Measurements from ENCODE around the gene ENO1.
"Not testable (repeated sequence)": the region's sequence is repeated elsewhere in the genome, so short reads cannot be mapped to it uniquely, and the experiment has no call there.

ENO1 gene

DNA sequence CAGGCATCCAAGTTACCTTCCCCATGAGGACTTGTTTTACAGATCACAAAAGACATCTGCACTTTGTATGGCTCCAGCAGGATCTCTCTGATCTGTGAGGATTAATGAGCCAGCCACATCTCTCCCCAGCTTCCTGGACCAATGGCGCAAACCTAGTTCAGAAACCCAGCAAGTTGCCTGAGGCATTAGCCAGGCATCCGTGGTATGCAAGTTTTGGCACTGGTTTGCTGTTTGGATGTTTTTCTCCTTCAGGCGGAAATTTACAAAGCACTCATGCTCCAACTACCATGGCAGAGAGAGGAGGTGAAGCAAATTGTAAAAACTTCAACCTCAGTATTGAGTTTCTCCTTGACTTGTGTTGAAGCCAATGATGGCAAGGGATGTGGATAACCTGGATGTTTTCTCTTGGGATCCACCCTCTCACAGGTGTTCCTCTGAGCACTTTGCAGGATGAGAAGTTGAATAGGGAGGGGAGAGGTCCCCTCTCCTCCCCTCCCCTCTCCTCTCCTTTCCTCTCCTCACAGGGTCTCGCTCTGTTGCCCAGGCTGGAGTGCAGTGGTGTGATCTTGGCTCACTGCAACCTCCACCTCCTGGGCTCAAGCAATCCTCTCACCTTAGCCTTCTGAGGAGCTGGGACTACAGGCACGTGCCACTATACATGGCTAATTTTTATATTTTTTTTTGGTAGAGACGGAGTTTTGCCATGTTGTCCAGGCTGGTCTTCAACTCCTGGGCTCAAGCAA, 25.6 kb upstream of the ENO1 start:
- peaks cover 0 to 4% of the 10 kb centered on the region in 2 donors for H3K9me3 Mint-ChIP-seq
- DNase-seq: no peak
- H3K27ac Mint-ChIP-seq: peak overlapping the region in 1 of 2 donors; percentile 50

DNA sequence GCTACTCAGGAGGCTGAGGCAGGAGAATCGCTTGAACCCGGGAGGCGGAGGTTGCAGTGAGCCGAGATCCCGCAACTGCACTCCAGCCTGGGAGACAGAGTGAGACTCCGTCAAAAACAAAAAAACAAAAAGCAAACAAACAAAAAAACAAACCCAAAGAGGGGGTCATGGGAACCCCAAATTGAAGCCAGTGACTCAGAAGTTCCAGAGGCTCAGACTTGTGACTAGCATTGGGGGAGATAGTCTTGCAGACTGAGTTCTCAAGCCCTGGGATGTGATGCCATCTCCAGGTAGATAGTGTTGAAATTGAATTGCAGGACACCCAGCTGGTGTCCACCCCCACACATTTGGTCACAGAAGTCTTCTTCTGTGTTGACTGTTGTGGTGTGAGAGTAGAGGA, 24.9 kb upstream of the ENO1 start:
- H3K27me3 Mint-ChIP-seq: no peaks in the 10 kb centered on the region
- H3K27ac Mint-ChIP-seq: peak overlapping the region in 1 of 2 donors; percentile 50
- H3K9me3 Mint-ChIP-seq: peaks cover 0 to 4% of the 10 kb centered on the region in 2 donors
- no peak for ATAC-seq
- peak in 1 of 2 donors; percentile 33 for DNase-seq
- H3K4me1 Mint-ChIP-seq: peaks cover 79% of the 10 kb centered on the region
- no peak overlapping the region for H3K4me3 Mint-ChIP-seq

More for the DNA sequence above, 25.6 kb upstream of the ENO1 start:
- Mint-ChIP-seq H3K4me3 (no peak overlapping the region), H3K27me3 (no peaks in the 10 kb centered on the region), H3K4me1 (peaks cover 75% of the 10 kb centered on the region)
- ATAC-seq: no peak

DNA sequence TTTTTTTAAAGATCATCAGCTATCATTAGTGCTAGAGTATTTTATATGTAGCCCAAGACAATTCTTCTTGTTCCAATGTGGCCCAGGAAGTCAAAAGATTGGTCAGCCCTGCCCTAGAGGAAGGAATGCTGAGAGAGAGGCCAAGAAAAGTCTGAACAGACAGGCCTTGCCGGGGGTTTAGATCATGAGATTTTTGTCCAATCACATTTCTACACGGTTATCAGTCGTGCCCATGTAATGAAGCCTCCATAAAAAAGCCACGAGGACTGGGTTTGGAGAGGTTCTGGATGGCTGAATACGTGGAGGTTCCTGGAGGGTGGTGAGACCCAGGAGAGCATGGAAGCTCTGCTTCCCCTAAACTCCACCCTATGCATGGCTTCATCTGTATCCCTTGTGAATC, 24.3 kb upstream of the ENO1 start:
- Mint-ChIP-seq H3K27me3 (no peaks in the 10 kb centered on the region), H3K27ac (peak overlapping the region in 1 of 2 donors; percentile 83), H3K9me3 (peaks cover 0 to 4% of the 10 kb centered on the region in 2 donors), H3K4me1 (peaks cover 72% of the 10 kb centered on the region), H3K4me3 (no peak overlapping the region)
- no peak for DNase-seq
- no peak for ATAC-seq

- Mint-ChIP-seq H3K27ac (peak overlapping the region; percentile 98 to 99), H3K4me1 (peaks cover 61% of the 10 kb centered on the region)
- not testable (repeated sequence) for H3K4me3 Mint-ChIP-seq, H3K9me3 Mint-ChIP-seq, ATAC-seq, H3K27me3 Mint-ChIP-seq
- DNase-seq: peak in 1 of 2 donors; percentile 29
Observed at GRCh38 chr1:8900684-8901083, 22.2 kb upstream of the ENO1 start.

GRCh38 chr1:8899046-8899445, 20.6 kb upstream of the ENO1 start:
- no peak for ATAC-seq
- DNase-seq: no peak
- H3K4me3 Mint-ChIP-seq: peak overlapping the region in 1 of 2 donors; percentile 72
- H3K27me3 Mint-ChIP-seq: no peaks in the 10 kb centered on the region
- peaks cover 0 to 4% of the 10 kb centered on the region in 2 donors for H3K9me3 Mint-ChIP-seq
- H3K4me1 Mint-ChIP-seq: peaks cover 50% of the 10 kb centered on the region
- peak overlapping the region; percentile 98 to 99 for H3K27ac Mint-ChIP-seq

DNA sequence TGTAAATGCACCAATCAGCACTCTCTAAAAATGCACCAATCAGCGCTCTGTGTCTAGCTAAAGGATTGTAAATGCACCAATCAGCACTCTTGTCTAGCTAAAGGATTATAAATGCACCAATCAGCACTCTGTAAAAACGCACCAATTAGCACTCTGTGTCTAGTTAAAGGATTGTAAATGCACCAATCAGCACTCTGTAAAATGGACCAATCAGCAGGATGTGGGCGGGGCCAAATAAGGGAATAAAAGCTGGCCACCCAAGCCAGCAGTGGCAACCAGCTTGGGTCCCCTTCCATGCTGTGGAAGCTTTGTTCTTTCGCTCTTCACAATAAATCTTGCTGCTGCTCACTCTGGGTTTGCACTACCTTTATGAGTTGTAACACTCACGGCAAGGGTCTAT, 19.9 kb upstream of the ENO1 start:
- DNase-seq, H3K9me3 Mint-ChIP-seq, ATAC-seq, H3K27me3 Mint-ChIP-seq: not testable (repeated sequence)
- Mint-ChIP-seq H3K27ac (peak overlapping the region in 1 of 2 donors; percentile 51), H3K4me3 (peak overlapping the region in 1 of 2 donors; percentile 14), H3K4me1 (peaks cover 43% of the 10 kb centered on the region)

GRCh38 chr1:8897505-8897904, 19.0 kb upstream of the ENO1 start:
- H3K9me3 Mint-ChIP-seq, H3K27ac Mint-ChIP-seq, H3K27me3 Mint-ChIP-seq, ATAC-seq, DNase-seq, H3K4me3 Mint-ChIP-seq: not testable (repeated sequence)
- H3K4me1 Mint-ChIP-seq: peaks cover 34% of the 10 kb centered on the region

DNA sequence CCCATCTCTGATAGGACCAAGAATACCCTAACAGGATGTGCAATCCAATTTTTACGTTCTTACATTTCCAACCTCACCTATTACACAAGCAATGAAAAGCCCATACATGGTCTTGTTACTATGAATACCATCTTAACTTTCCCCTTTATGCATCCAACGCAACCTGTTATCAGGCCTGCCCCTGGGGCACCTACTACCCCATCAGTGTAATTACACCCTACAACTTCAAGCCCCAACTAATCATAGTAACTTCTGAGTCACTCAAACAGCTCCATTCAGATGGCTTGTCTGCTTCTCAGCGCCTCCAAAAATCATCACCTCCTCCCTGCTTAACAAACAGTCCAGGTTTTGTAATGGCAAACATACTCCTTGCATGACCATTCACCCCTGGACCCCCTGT, 18.3 kb upstream of the ENO1 start:
- H3K4me3 Mint-ChIP-seq, H3K27ac Mint-ChIP-seq, ATAC-seq: not testable (repeated sequence)

GRCh38 chr1:8892026-8892425, 13.5 kb upstream of the ENO1 start:
- Mint-ChIP-seq H3K27me3 (no peaks in the 10 kb centered on the region), H3K4me3 (no peak overlapping the region), H3K9me3 (no peaks in the 10 kb centered on the region), H3K4me1 (peaks cover 6% of the 10 kb centered on the region), H3K27ac (no peak overlapping the region)
- ATAC-seq (no peak), DNase-seq (no peak)

More for the DNA sequence above, 18.3 kb upstream of the ENO1 start:
- H3K27me3 Mint-ChIP-seq, H3K9me3 Mint-ChIP-seq, DNase-seq: not testable (repeated sequence)
- H3K4me1 Mint-ChIP-seq: peaks cover 28% of the 10 kb centered on the region

DNA sequence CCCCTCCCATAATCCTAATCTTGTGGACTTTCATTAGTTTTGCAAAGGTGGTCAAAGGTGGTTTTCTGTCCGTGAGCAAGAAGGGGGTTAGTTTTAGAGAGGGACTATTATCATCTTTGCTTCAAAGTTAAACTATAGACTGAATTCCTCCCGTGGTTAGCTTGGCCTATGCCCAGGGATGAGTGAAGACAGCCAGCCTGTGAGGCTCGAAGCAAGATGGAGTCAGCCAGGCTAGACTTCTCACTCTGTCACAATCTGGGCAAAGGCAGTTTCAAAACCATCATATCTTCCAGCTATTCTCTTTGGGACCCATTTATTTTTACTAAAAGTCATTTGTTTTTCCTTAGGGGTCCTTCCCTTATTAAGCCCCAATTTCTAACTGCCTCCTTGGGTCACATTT, 12.9 kb upstream of the ENO1 start:
- no peak for DNase-seq
- ATAC-seq: no peak
- Mint-ChIP-seq H3K27me3 (no peaks in the 10 kb centered on the region), H3K4me3 (no peak overlapping the region), H3K4me1 (peaks cover 6% of the 10 kb centered on the region), H3K27ac (no peak overlapping the region), H3K9me3 (no peaks in the 10 kb centered on the region)

DNA sequence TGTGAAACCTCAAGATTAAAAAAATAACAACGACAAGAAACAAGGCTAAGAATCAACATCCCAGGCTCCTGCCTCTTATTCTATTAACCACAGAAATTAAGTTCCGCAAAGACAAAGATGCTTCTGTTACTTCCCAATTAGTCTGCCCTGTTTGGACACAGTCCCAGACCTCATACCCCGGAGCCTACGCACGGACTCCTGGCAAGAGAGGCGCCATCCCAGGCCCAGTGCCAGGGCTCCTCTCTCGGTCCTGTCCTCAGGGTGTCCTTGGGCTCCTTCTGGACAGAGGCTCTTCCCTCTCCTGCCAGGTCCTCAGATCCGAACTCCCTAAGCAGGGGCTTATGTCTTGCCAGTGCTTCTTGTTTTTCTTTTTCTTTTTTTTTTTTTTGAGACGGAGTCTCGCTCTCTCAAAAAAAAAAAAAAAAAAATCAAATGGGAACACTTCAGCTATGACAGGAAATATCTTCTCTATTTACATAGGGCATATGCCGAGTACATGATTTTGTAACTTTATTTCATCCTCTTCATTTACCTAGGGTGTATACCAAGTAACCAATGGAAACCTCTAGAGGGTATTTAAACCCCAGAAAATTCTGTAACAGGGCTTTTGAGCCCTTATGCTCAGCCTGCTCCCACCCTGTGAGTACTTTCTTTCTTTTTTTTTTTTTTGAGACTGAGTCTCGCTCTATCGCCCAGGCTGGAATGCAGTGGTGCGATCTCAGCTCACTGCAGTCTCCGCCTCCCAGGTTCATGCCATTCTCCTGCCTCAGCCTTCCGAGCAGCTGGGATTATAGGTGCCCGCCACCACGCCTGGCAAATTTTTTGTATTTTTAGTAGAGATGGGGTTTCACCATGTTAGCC, 11.7 kb upstream of the ENO1 start:
- H3K9me3 Mint-ChIP-seq: no peaks in the 10 kb centered on the region
- H3K27me3 Mint-ChIP-seq: no peaks in the 10 kb centered on the region
- H3K4me1 Mint-ChIP-seq: peaks cover 6% of the 10 kb centered on the region
- peak overlapping the region in 1 of 2 donors; percentile 82 for H3K27ac Mint-ChIP-seq
- no peak overlapping the region for H3K4me3 Mint-ChIP-seq
- ATAC-seq: no peak
- no peak for DNase-seq

DNA sequence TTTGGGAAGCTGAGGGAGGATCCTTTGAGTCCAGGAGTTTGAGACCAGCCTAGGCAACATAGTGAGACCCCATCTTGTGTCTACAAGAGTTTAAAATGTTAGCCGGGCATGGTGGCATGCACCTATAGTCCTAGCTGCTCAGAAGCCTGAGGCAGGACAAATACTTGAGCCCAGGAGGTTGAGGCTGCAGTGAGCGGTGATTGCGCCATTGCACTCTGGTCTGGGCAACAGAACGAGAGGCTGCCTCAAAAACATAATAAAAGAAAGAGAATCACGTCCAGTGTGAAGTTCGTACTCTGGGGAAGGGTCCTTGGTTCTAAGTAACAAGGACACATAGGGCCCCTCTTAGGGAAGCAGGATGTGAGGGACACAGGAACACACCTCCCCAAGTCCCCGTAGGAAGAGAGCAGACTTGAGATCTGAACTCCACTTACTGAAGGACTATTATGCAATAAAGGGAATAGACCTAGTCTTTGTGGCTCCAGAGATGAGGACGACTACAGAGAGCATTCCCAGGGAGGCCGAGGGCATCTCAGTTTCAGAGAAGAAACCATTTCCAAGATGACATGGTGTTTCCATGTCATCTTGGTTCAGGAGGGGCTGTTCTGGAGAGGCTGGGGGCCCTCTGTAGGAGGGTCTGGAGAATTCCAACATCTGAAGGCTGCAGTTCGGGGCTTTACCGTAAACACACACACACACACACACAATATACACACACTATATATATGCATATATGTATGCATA, 10.8 kb upstream of the ENO1 start:
- DNase-seq: no peak
- Mint-ChIP-seq H3K27ac (no peak overlapping the region), H3K4me1 (peaks cover 6% of the 10 kb centered on the region), H3K27me3 (no peaks in the 10 kb centered on the region), H3K9me3 (no peaks in the 10 kb centered on the region), H3K4me3 (no peak overlapping the region)
- ATAC-seq: no peak

DNA sequence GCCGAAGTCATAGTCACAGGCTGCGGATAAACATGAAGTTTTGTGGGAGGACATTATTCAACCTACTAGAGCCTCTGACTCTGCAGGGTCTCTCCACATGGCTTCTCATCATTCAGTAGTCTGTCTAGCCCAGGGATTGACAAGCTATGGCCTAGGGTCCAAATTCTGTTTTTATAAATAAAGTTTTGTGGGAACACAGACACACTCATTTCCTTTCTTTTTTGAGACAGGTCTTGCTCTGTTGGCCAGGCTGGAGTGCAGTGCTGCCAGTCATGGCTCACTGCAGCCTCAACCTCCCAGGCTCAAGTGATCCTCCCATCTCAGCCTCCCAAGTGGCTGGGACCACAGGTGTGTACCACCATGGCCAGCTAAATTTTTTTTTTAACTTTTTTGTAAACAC, 8.1 kb upstream of the ENO1 start:
- peaks cover 6% of the 10 kb centered on the region for H3K4me1 Mint-ChIP-seq
- H3K9me3 Mint-ChIP-seq: no peaks in the 10 kb centered on the region
- DNase-seq (no peak), ATAC-seq (no peak)
- no peaks in the 10 kb centered on the region for H3K27me3 Mint-ChIP-seq
- H3K4me3 Mint-ChIP-seq: no peak overlapping the region
- no peak overlapping the region for H3K27ac Mint-ChIP-seq

DNA sequence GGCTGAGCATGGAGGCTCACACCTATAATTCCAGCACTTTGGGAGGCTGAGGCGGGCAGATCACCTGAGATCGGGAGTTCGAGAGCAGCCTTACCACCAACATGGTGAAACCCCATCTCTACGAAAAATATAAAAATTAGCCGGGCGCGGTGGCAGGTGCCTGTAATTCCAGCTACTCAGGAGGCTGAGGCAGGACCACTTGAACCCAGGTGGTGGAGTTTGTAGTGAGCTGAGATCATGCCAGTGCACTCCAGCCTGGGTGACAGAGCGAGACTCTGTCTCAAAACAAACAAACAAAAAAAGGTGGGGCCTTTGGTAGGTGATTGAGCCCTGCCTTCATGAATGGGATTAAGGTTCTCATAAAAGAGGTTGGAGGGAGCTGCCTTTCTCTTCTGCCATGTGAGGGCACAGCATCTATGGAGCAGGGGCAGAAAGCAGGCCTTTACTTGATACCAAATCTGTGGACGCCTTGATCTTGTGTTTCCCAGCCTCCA, 7.6 kb upstream of the ENO1 start:
- not testable (repeated sequence) for H3K4me1 Mint-ChIP-seq, H3K27me3 Mint-ChIP-seq, DNase-seq, H3K27ac Mint-ChIP-seq, H3K9me3 Mint-ChIP-seq, H3K4me3 Mint-ChIP-seq, ATAC-seq

GRCh38 chr1:8884105-8884504, 5.6 kb upstream of the ENO1 start:
- H3K27me3 Mint-ChIP-seq, H3K9me3 Mint-ChIP-seq, ATAC-seq, DNase-seq, H3K4me3 Mint-ChIP-seq, H3K27ac Mint-ChIP-seq: not testable (repeated sequence)
- peaks cover 19% of the 10 kb centered on the region for H3K4me1 Mint-ChIP-seq

Data from stimulated activated naive CD8-positive, alpha-beta T cell treated with anti-CD3 and anti-CD28 coated beads, Interleukin-15, amount 100 ng/mL, for 72 hours (primary cell).